ENCODE data around the gene PTGR3. TPM values are rescaled to one million over a fixed set of nuclear protein-coding genes. Genes with fewer than 3 reads are reported as not detected.

Gene PTGR3
- total RNA-seq, 2 donors from 2014 or later, result 43.4 to 59.1 TPM

DNA sequence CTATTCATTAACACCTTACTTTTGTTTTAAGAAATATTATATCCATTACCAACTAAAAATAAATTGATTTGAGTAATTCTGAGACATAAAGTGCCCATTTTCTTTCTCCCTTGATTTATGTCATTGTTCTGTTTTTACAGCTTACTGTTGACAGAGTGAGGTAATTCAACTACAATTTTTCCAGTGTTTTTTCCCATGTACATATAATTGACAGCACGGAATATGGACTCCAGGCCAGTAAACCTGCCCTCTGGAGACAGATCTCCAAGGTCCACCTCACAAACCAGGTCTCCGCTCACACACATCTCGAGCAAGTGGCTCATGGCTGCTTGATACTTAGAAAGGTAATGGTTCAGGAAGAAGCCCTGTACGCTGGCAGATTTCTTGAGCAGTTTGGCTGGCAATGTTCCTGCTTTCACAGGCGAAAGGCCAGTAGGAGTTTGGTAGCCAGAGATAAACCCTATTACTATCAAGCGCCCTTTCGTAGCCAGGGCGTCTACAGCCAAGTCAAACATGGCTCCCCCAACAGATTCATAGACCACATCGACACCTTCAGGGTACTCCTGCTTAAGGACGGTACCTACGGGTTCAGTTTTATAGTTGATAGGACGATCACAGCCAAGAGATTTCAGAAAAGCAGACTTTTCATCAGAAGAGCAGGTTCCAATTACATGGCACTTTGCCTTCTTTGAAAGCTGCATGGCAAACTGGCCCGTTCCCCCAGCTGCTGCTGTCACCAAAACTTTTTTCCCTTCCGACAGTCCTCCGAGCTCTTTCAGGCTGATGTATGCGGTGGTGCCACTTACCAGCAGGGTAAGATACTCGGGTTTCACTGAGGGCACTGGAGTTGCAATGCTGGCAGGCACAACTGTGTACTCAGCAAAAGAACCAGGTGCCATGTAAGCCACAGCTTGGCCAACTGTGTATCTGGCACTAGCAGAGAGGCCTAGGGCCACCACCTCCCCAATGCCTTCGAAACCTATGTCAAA lies 7.4 kb downstream of the PTGR3 start:
- Histone ChIP-seq H3K4me1 (peaks cover 3% of the 10 kb centered on the region), H3K9ac (ENCODE audit: low read depth in 2 of 2, low read length in 2 of 2) (no peak overlapping the region), H3K4me3 (no peak overlapping the region), H3K36me3 (no peaks in the 10 kb centered on the region), H3K27me3 (no peaks in the 10 kb centered on the region), H3K9me3 (no peaks in the 10 kb centered on the region), H3K27ac (no peak overlapping the region)
- TF ChIP-seq, protein P1, sequence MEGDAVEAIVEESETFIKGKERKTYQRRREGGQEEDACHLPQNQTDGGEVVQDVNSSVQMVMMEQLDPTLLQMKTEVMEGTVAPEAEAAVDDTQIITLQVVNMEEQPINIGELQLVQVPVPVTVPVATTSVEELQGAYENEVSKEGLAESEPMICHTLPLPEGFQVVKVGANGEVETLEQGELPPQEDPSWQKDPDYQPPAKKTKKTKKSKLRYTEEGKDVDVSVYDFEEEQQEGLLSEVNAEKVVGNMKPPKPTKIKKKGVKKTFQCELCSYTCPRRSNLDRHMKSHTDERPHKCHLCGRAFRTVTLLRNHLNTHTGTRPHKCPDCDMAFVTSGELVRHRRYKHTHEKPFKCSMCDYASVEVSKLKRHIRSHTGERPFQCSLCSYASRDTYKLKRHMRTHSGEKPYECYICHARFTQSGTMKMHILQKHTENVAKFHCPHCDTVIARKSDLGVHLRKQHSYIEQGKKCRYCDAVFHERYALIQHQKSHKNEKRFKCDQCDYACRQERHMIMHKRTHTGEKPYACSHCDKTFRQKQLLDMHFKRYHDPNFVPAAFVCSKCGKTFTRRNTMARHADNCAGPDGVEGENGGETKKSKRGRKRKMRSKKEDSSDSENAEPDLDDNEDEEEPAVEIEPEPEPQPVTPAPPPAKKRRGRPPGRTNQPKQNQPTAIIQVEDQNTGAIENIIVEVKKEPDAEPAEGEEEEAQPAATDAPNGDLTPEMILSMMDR (IDR thresholded peaks at IDR 0.05), result no peak
- no peak for DNase-seq
- intact Hi-C loops (cut with DNase I), result no loop called here

DNA sequence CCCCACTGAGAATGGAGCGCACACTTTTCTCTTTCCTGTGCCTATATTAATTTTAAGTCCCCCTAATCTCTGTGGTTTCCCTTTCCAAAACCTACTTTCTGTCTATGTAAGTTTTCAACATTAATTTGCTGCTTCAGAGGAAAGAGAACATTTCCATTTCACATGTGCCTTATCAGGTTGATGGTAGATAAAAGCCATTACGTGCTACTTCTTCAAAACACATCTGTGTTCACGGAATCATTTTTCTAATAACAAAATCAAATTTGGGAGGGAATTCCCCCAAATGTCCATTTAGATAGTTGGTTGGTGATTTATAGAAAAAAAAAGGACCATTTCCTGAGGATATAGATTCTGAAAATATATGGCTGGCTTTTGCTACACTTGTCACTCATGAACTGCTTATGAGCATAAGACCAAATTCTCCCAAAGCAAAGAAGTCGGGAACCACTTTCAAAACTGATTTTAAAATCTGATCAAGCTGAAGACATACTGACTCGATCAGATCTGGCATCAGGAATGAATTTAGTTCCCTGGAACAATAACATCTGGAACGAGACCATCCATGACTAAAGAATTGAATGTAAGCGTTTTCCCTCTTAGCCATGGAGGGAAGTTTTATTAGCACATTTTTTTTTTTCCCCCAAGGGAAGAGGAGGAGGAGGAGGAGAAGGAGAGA lies 8.2 kb downstream of the PTGR3 start:
- no peak for DNase-seq
- Histone ChIP-seq H3K4me3 (no peak overlapping the region), H3K27ac (no peak overlapping the region), H3K9ac (ENCODE audit: low read depth in 2 of 2, low read length in 2 of 2) (no peak overlapping the region), H3K9me3 (no peaks in the 10 kb centered on the region), H3K36me3 (no peaks in the 10 kb centered on the region), H3K4me1 (no peaks in the 10 kb centered on the region), H3K27me3 (no peaks in the 10 kb centered on the region)
- TF ChIP-seq, protein P1 (IDR thresholded peaks at IDR 0.05), result no peak
- intact Hi-C loops (cut with DNase I), result no loop called here

DNA sequence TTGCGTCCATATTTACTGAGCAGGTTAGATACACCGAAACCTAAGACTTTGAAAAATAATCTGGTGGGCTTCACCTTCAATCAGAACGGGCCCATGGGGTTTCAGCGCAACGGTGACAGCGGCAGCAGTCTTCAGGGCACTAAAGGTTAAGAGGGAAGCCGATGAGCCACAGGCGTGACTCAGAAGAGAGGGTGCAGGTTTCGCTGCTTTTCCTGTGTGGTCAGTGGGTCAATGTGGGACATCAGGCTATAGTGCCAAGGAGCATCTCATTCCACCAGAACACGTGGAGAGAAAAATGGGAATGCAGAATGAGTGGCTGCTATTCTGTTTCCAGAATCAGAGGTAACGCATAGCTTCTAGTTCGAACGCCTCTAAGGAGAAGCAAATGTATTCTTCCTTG lies 8.9 kb downstream of the PTGR3 start:
- intact Hi-C loops (cut with DNase I), result no loop called here
- Histone ChIP-seq H3K9me3 (no peaks in the 10 kb centered on the region), H3K4me1 (no peaks in the 10 kb centered on the region), H3K4me3 (no peak overlapping the region), H3K27ac (no peak overlapping the region), H3K27me3 (no peaks in the 10 kb centered on the region), H3K9ac (ENCODE audit: low read depth in 2 of 2, low read length in 2 of 2) (no peak overlapping the region), H3K36me3 (no peaks in the 10 kb centered on the region)
- TF ChIP-seq, protein P1 (IDR thresholded peaks at IDR 0.05), result no peak
- no peak for DNase-seq

GRCh38 chr18:75199327-75199726 lies 9.6 kb downstream of the PTGR3 start:
- intact Hi-C loops (cut with DNase I), result no loop called here
- Histone ChIP-seq H3K4me1 (no peaks in the 10 kb centered on the region), H3K27ac (no peak overlapping the region), H3K36me3 (no peaks in the 10 kb centered on the region), H3K27me3 (no peaks in the 10 kb centered on the region), H3K4me3 (no peak overlapping the region), H3K9me3 (no peaks in the 10 kb centered on the region), H3K9ac (ENCODE audit: low read depth in 2 of 2, low read length in 2 of 2) (no peak overlapping the region)
- no peak for DNase-seq
- TF ChIP-seq, protein P1 (IDR thresholded peaks at IDR 0.05), result no peak

- no peaks in the 10 kb centered on the region for H3K36me3 ChIP-seq
- H3K4me1 ChIP-seq, result no peaks in the 10 kb centered on the region
- no peak overlapping the region for H3K27ac ChIP-seq
- no peaks in the 10 kb centered on the region for H3K27me3 ChIP-seq
- H3K9me3 ChIP-seq, result no peaks in the 10 kb centered on the region
- TF ChIP-seq, protein P1 (IDR thresholded peaks at IDR 0.05), result no peak
- no peak overlapping the region for H3K4me3 ChIP-seq
- DNase-seq, result no peak
- intact Hi-C loops (cut with DNase I), result no loop called here
- H3K9ac ChIP-seq (ENCODE audit: low read depth in 2 of 2, low read length in 2 of 2), result no peak overlapping the region
Observed at GRCh38 chr18:75198036-75198435, 10.9 kb downstream of the PTGR3 start.
